Measurements from ENCODE around the gene TPRG1.

GRCh38 chr3:189186101-189186500 lies 14.3 kb downstream of the TPRG1 start:
- TF ChIP-seq CTCF (IDR thresholded peaks at IDR 0.05; ENCODE audit: low read depth, low read length, poor library complexity, severe bottlenecking) (no peak), EZH2phosphoT487 (IDR thresholded peaks at IDR 0.05; ENCODE audit: borderline replicate concordance, low read length) (no peak)

Data from DOHH2 (cell line).